Osteoblast (primary cell): ENCODE measurements around the gene ASPRV1. TPM values are rescaled to one million over a fixed set of nuclear protein-coding genes. Genes with fewer than 3 reads are reported as not detected.

Source experiments
- DNase-seq: peaks from one replicate; pipeline ENCODE4 v3.0.0; 2011; ENCODE audit warnings: low spot score, mixed read lengths; ENCODE audit not compliant: insufficient read length; ENCODE audit errors: missing footprints
- H2AFZ ChIP-seq: 2 replicates; pipeline ENCODE4 v1.6.0; 2011; ENCODE audit warnings: mild to moderate bottlenecking, low read length
- H3K27ac ChIP-seq: 2 replicates; pipeline ENCODE4 v1.5.1; 2011; ENCODE audit warnings: mild to moderate bottlenecking, low read depth, low read length, moderate library complexity
- H3K27me3 ChIP-seq: 2 replicates; pipeline ENCODE4 v1.6.0; 2012; ENCODE audit warnings: mild to moderate bottlenecking, control low read depth, inconsistent platforms, low read length, moderate library complexity; ENCODE audit not compliant: insufficient read depth
- H3K36me3 ChIP-seq: 2 replicates; pipeline ENCODE4 v1.5.1; 2011; ENCODE audit warnings: mild to moderate bottlenecking, low read length, control low read depth, moderate library complexity; ENCODE audit not compliant: insufficient read depth
- H3K4me1 ChIP-seq: 2 replicates; pipeline ENCODE4 v1.5.1; 2011; ENCODE audit warnings: mild to moderate bottlenecking, low read length, control low read depth, moderate library complexity; ENCODE audit not compliant: insufficient read depth
- H3K4me2 ChIP-seq: 2 replicates; pipeline ENCODE4 v1.6.0; 2011; ENCODE audit warnings: mild to moderate bottlenecking, low read length; ENCODE audit not compliant: insufficient read depth
- H3K4me3 ChIP-seq: fragments of 200-600 bp; sonication (generic); 3 replicates; pipeline ENCODE4 v1.5.1; 2012; ENCODE audit warnings: mild to moderate bottlenecking, low read length, inconsistent platforms; ENCODE audit not compliant: insufficient read depth
- H3K79me2 ChIP-seq: 2 replicates; pipeline ENCODE4 v1.6.0; 2012; ENCODE audit warnings: mild to moderate bottlenecking, low read length, control low read depth, inconsistent platforms; ENCODE audit not compliant: insufficient read depth
- H3K9me3 ChIP-seq: 2 replicates; pipeline ENCODE4 v1.5.1; 2011; ENCODE audit warnings: low read depth, low read length, control low read depth
- H4K20me1 ChIP-seq: 2 replicates; pipeline ENCODE4 v1.6.0; 2012; ENCODE audit warnings: mild to moderate bottlenecking, low read length, control low read depth; ENCODE audit not compliant: insufficient read depth
- total RNA-seq: library from RNA; depleted of rRNA; stranded (reverse); fragments of >200 nt; gene quantifications from 2 replicates; pipeline ENCODE4 v1.2.3, GENCODE V29; 2012
- TF ChIP-seq, protein P1 (sequence below): IDR thresholded peaks from 2 replicates; pipeline ENCODE4 v1.5.1; 2011; ENCODE audit warnings: mild to moderate bottlenecking, low read depth, low read length, moderate library complexity; ENCODE audit errors: extremely low read depth

The ASPRV1 gene
- total RNA-seq, 1 donor, result 0.72 TPM

- TF ChIP-seq, protein P1, sequence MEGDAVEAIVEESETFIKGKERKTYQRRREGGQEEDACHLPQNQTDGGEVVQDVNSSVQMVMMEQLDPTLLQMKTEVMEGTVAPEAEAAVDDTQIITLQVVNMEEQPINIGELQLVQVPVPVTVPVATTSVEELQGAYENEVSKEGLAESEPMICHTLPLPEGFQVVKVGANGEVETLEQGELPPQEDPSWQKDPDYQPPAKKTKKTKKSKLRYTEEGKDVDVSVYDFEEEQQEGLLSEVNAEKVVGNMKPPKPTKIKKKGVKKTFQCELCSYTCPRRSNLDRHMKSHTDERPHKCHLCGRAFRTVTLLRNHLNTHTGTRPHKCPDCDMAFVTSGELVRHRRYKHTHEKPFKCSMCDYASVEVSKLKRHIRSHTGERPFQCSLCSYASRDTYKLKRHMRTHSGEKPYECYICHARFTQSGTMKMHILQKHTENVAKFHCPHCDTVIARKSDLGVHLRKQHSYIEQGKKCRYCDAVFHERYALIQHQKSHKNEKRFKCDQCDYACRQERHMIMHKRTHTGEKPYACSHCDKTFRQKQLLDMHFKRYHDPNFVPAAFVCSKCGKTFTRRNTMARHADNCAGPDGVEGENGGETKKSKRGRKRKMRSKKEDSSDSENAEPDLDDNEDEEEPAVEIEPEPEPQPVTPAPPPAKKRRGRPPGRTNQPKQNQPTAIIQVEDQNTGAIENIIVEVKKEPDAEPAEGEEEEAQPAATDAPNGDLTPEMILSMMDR, result no peak
- Histone ChIP-seq H3K4me3 (no peak overlapping the region), H3K9me3 (no peaks in the 10 kb centered on the region), H3K4me1 (no peaks in the 10 kb centered on the region), H3K4me2 (no peak overlapping the region), H4K20me1 (no peaks in the 10 kb centered on the region), H3K27me3 (no peaks in the 10 kb centered on the region), H3K36me3 (no peaks in the 10 kb centered on the region), H3K79me2 (no peaks in the 10 kb centered on the region), H3K27ac (no peak overlapping the region), H2AFZ (no peak overlapping the region)
- no peak for DNase-seq
These were observed 14.5 kb upstream of the ASPRV1 start for GRCh38 chr2:69975853-69976462.

GRCh38 chr2:69975136-69975852 lies 13.9 kb upstream of the ASPRV1 start:
- no peak for DNase-seq
- Histone ChIP-seq H3K4me3 (no peak overlapping the region), H3K79me2 (no peaks in the 10 kb centered on the region), H3K36me3 (no peaks in the 10 kb centered on the region), H3K27me3 (no peaks in the 10 kb centered on the region), H3K4me1 (no peaks in the 10 kb centered on the region), H3K9me3 (no peaks in the 10 kb centered on the region), H4K20me1 (no peaks in the 10 kb centered on the region), H2AFZ (no peak overlapping the region), H3K27ac (no peak overlapping the region), H3K4me2 (no peak overlapping the region)
- TF ChIP-seq, protein P1, result no peak

GRCh38 chr2:69973335-69973735 lies 11.9 kb upstream of the ASPRV1 start:
- H4K20me1 ChIP-seq, result no peaks in the 10 kb centered on the region
- no peak for DNase-seq
- no peak overlapping the region for H3K4me2 ChIP-seq
- H3K9me3 ChIP-seq, result no peaks in the 10 kb centered on the region
- no peak overlapping the region for H3K4me3 ChIP-seq
- TF ChIP-seq, protein P1, result no peak
- H3K27me3 ChIP-seq, result no peaks in the 10 kb centered on the region
- H2AFZ ChIP-seq, result no peak overlapping the region
- H3K36me3 ChIP-seq, result no peaks in the 10 kb centered on the region
- no peaks in the 10 kb centered on the region for H3K4me1 ChIP-seq
- H3K79me2 ChIP-seq, result no peaks in the 10 kb centered on the region
- no peak overlapping the region for H3K27ac ChIP-seq

DNA sequence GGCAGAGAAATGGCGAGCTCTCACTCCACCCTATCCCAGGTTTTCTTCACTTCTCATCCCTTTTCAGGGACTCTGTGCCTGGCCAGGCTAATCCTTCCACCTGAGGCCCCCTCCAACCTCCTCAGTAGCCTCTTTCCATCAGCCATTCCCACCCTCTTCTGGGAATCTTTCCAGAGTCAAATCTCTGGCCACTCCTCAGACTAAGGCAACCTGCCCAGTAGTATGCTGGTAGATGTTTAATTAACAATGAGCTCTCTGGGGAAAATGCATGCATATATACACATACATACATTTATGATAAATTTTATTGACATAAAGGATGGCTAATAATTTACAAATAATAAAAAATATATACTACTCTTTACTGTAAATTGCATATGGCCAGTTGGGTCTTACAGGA lies 11.4 kb upstream of the ASPRV1 start:
- H3K79me2 ChIP-seq, result no peaks in the 10 kb centered on the region
- no peak overlapping the region for H3K4me3 ChIP-seq
- H3K4me2 ChIP-seq, result no peak overlapping the region
- TF ChIP-seq, protein P1, result no peak
- no peaks in the 10 kb centered on the region for H3K36me3 ChIP-seq
- DNase-seq, result no peak
- no peaks in the 10 kb centered on the region for H3K9me3 ChIP-seq
- no peaks in the 10 kb centered on the region for H4K20me1 ChIP-seq
- no peaks in the 10 kb centered on the region for H3K4me1 ChIP-seq
- no peak overlapping the region for H2AFZ ChIP-seq
- no peaks in the 10 kb centered on the region for H3K27me3 ChIP-seq
- no peak overlapping the region for H3K27ac ChIP-seq
